ES-I3 (cell line): Measurements from ENCODE around the gene NOL9.

Experiments used
- H3K36me3 ChIP-seq: 2 replicates; pipeline ENCODE4 v1.6.1; 2013; ENCODE audit warnings: mild to moderate bottlenecking, low read length, control low read depth, moderate library complexity; ENCODE audit not compliant: insufficient read depth
- H3K4me1 ChIP-seq: 2 replicates; pipeline ENCODE4 v1.6.1; 2013; ENCODE audit warnings: mild to moderate bottlenecking, control low read depth, low read length; ENCODE audit not compliant: insufficient read depth
- H3K9ac ChIP-seq: 2 replicates; pipeline ENCODE4 v1.6.1; 2013; ENCODE audit warnings: low read depth, mild to moderate bottlenecking, low read length, moderate library complexity
- H3K9me3 ChIP-seq: 2 replicates; pipeline ENCODE4 v1.6.1; 2013; ENCODE audit warnings: mild to moderate bottlenecking, low read length, moderate library complexity; ENCODE audit not compliant: control insufficient read depth, insufficient read depth

The NOL9 gene

DNA sequence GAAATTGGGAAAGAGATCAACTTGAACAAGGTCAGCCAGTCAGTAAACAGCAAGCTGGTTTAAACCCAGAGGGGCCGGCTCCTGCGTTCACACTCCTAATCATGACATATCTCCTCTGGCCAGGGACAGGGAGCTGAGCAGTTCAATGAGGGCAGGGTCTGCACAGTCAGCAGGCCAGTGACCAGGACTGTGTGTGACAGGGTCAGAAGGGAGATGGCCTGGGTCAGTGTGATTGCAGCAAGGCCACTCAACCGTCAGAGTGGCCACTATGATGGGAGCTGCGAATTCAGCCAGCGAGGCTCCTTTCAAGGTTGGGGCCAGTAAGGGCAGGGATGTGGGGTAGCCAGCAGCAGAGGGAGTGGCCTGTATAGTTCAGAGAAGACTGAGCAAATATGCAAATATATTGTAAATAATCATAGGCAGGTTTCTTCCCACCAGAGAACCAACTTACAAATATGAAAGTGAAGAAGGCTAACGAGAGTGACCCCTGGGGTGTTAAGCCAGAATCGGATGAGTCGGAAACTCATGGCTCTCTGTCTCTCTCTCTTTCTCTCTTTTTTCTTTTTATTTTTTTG, 20.0 kb downstream of the NOL9 start:
- no peaks in the 10 kb centered on the region for H3K9me3 ChIP-seq
- H3K36me3 ChIP-seq = peaks cover 10% of the 10 kb centered on the region
- H3K9ac ChIP-seq = no peak overlapping the region
- H3K4me1 ChIP-seq = no peaks in the 10 kb centered on the region

DNA sequence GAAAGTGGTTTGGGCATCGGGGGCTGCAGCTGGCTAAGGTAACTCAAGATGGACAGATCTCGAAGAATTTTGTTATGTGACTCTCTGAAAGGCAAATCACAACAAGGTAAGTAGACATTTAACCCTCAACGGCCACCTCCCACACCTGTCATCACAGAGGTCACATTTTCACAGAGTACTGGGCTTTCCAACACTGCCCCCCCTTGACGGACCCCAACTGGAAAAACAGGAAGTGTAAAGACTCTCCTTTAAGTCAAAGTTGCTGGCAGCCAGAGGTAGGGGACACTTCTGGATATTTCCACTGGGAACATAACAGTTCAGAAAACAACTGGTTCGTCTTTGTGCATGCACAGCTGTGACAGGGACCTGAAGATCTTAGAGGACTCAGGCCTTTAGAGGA, 22.3 kb downstream of the NOL9 start:
- no peak overlapping the region for H3K9ac ChIP-seq
- H3K36me3 ChIP-seq = peaks cover 10% of the 10 kb centered on the region
- H3K9me3 ChIP-seq = no peaks in the 10 kb centered on the region
- no peaks in the 10 kb centered on the region for H3K4me1 ChIP-seq

DNA sequence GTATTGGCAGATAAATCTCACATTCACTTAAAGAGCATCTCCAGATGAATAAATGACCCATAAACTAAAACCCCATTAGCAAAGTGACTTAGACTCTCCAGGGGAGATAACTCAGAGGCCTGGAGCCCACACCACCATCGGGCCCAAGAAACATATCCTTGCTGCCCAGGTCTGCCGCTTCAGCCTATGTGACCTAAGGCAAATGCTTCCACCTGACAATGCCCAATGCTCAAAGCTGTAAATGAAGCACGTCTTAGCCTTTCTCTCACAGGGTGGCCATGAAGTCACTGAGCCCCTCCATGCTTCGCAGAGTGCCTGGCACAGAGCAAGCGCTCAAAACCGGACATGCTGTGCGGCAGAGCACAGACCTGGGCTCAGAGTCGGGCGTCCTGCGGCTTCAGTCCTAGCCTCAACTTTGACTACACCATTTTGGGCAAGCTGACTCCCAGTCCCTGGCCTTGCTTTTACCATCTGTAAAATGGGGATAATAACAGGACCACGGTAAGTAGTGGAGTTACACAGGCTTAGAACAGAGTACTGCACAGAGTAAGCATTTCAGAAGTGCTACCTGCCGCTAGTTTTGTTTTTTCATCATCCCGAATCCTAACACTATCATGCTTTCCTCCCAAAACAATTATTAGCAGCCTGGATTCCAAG, 23.7 kb downstream of the NOL9 start:
- peaks cover 21% of the 10 kb centered on the region for H3K36me3 ChIP-seq
- H3K4me1 ChIP-seq = no peaks in the 10 kb centered on the region

DNA sequence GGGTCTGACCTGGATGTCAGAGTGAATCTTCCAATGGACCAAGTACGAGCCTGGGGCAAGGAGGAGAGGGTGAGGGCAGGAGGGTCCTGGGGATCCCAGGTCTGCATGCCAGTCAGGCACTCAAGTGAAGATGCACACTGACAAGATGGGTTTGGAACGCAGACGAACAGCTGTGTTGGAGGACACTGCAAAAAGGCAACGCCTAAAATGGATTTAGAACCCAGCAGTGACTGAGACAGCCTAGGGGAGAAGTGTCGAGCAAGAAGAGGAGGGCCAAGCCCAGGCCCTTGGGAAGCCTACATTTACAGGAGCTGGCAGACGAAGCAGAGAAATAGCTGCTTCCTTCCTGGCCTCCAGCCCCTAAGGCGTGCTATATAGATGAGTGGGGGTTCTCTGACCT, 25.8 kb downstream of the NOL9 start:
- Histone ChIP-seq H3K9ac (no peak overlapping the region), H3K36me3 (peaks cover 20% of the 10 kb centered on the region), H3K9me3 (no peaks in the 10 kb centered on the region), H3K4me1 (peaks cover 5% of the 10 kb centered on the region; the same call in 1 of the 2 replicates)

More for the DNA sequence above, 23.7 kb downstream of the NOL9 start:
- H3K9me3 ChIP-seq = no peaks in the 10 kb centered on the region
- H3K9ac ChIP-seq = no peak overlapping the region

DNA sequence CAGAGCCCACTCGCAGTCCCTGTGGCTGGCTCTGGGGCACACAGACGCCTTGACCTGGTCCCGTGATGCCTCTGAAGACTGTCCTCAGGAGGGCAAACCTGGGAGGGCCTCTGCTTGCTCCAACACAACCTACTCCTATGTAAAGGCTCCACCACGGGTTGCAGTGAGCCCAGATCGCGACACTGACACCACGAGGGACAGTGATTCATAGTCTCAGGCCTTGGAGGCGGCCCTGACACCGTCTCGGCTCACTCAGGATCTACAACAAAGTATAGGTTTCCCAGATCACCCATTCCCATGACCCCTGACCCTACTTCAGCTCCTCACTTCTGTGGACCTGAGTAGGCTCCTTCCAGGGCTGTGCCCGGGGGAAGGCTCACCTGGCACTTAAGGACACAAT, 28.0 kb downstream of the NOL9 start:
- Histone ChIP-seq H3K36me3 (peaks cover 12% of the 10 kb centered on the region), H3K4me1 (peaks cover 8% of the 10 kb centered on the region; the same call in 1 of the 2 replicates), H3K9ac (no peak overlapping the region), H3K9me3 (no peaks in the 10 kb centered on the region)

DNA sequence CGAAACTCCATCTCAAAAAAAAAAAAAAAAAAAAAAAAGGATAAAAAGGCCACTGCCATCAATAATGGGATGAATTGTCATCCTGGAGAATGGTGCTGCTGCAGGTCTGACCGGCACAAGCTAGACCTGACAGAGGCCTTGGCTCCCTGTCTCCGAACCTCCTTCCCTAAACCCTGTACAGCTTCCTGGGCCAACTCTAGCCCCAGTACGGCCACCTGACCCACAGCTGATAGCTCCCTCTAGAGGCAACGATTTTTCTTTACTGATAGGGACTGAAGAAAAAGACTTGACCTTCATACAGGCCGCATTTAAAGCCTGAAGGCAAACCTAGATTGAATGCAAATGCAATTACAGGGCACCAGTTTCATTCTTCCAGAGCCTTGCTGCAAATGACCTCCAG, 30.7 kb downstream of the NOL9 start:
- Histone ChIP-seq H3K4me1 (peaks cover 29% of the 10 kb centered on the region), H3K9me3 (no peaks in the 10 kb centered on the region), H3K9ac (no peak overlapping the region), H3K36me3 (peaks cover 12% of the 10 kb centered on the region)

DNA sequence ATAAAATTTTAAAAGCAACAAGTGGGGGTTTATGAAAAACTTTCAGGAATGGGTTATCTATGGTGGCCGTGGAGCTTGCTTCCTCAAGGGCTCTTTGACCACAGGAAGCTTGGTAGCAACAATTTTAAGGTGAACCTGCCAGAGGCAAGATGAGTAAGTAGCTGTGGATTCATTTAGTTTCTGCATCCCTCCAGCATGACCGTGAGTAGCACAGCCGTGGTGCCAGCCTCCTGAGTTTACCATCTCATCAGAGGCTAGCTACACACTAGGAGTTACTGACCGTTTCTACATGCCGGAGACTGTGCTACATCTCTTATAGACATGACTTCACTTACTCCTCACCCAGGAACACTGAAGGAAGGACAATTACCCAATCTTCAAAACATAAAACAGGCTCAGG, 32.8 kb downstream of the NOL9 start:
- no peak overlapping the region for H3K9ac ChIP-seq
- peaks cover 9% of the 10 kb centered on the region; the same call in 1 of the 2 replicates for H3K36me3 ChIP-seq
- H3K4me1 ChIP-seq = peaks cover 34% of the 10 kb centered on the region

DNA sequence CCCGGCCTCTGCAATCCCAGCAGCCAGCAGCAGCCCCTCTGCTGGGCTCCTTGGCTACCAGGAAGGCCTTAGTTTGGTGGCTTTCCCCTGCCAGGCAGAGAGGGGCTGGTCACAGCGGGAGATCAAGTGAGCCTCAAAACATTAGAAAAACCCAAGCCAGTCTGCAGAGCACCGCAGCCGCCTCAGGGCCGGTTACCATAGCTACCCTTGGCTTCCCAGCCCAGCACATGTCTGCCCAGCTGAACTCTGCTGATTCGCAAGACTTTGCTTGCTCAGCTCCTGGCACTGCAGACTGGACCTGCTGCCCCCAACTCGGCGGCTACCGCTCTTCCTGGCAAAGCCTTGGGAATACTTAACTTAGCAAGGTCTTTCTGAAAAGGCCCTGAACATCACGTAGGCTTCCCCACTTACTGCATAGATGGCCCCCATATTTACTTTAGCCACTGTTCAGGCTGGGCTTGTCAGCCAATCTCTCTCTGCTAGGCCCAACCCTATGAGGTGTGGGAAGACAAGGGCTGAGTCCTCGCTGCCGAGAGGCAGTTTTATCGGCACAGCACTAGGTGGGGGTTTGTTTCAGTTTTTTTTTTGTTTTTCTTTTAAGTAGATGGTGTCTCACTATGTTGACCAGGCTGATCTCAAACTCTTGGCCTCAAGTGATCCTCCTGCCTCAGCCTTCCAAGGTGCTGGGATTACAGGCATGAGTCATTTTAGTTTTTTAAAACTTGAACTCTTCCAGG, 34.2 kb downstream of the NOL9 start:
- H3K9ac ChIP-seq = no peak overlapping the region
- no peaks in the 10 kb centered on the region for H3K9me3 ChIP-seq
- no peaks in the 10 kb centered on the region for H3K36me3 ChIP-seq
- H3K4me1 ChIP-seq = peaks cover 34% of the 10 kb centered on the region

More for the DNA sequence above, 32.8 kb downstream of the NOL9 start:
- no peaks in the 10 kb centered on the region for H3K9me3 ChIP-seq

DNA sequence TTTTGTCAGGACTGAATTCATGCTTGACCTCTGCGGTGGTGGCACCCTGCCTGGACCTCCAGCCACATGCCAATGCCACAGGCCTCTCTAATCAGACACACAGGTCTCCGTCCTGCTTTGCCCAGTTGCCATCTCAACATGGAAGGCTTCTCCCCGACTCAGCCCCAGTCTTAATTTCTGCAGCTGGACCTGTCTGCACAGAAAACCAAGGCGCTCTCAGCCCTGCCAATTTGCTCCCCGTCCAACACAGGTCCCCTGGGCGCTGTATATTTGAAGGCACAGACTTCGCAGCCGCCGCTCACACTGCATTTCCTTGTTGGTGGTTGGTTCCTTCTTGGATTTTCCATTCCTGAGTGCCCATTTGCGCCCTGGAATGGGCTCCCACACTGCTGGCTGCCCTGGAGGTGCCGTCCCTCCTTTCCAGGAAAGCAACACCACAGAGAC, 34.8 kb downstream of the NOL9 start:
- Histone ChIP-seq H3K4me1 (peaks cover 34% of the 10 kb centered on the region), H3K36me3 (no peaks in the 10 kb centered on the region), H3K9me3 (no peaks in the 10 kb centered on the region), H3K9ac (no peak overlapping the region)

DNA sequence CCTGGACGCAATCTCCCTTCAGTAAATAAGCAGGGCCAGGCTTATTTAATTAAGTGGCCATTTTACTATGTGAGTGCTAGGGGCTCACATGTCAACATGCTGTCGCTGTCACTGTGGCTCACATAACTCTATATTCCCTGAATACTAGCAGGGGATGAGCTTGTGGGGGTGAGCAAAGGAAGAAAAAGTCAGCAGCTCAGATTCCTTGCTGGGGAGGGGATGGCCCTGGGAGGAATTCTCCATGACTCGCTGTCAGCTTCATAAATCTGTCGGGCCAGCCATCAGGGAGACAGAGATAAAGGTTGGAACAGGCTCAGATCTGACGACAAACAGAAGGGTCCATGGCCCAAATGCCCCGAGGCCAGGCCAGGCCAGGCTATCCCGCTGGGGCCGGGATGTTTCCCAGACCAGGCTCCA, 36.9 kb downstream of the NOL9 start:
- no peak overlapping the region for H3K9ac ChIP-seq
- H3K9me3 ChIP-seq = no peaks in the 10 kb centered on the region
- peaks cover 28% of the 10 kb centered on the region for H3K4me1 ChIP-seq
- H3K36me3 ChIP-seq = no peaks in the 10 kb centered on the region

DNA sequence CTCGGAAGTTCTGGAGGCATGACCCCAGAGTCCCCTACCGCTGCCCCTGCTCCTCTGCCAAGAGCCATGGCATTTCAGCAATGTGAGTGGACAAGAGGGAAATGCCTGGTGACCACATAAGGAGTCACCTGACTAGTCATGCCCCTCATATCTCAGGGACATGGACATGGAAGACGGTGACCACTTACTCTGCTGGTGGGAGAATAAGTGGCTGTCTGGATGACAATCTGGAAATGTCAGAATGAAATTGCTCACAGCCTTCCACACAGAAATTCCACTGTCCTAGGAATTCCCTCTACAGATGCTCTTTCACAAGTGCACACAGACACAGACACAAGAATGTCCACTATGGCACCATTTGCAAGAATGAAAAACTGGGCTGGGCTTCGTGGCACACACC, 38.5 kb downstream of the NOL9 start:
- no peak overlapping the region for H3K9ac ChIP-seq
- H3K36me3 ChIP-seq = no peaks in the 10 kb centered on the region
- no peaks in the 10 kb centered on the region for H3K9me3 ChIP-seq
- H3K4me1 ChIP-seq = peaks cover 20% of the 10 kb centered on the region

DNA sequence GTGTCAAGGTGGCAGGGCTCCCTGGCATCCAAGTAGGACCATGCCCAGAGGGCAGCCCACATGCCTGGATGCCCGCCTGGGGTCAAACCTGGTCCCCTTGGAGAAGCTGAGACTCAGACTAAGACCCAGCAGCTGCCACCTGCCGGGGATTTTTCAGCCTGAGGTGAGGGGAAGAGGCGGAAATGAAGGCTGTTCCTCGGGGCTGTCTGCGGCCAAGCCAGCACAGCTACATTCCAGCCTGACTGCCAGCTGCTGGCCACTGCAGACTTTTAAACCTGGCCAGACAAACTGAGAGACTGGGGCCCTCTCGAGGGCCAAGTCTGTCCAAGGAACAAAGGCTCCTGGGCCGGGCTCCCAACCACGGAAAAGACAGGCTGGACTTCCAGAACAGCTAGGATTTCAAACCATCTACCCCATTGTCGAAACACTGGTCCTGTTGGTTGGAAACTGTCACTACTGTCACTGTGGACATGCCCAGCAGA, 41.0 kb downstream of the NOL9 start:
- H3K4me1 ChIP-seq = peaks cover 4% of the 10 kb centered on the region; the same call in 1 of the 2 replicates
- no peak overlapping the region for H3K9ac ChIP-seq
- no peaks in the 10 kb centered on the region for H3K9me3 ChIP-seq
- H3K36me3 ChIP-seq = no peaks in the 10 kb centered on the region

DNA sequence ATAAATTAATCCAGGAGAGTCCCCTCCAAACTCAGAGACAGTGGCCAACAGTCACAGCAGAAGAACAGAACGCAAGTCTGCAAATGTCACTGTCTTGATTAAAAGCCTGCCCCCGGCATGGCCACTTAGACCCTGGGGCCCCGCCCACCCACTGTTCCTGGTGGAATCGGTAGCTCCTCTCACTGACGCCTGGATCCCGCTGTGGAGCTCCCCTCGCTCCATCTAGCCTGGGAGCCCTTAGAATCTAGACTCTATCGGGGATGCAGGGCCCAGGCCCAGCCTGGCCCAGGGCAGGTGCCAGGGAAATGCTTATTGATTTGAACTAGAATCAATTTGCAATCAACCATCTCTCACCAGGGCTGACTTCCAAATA, 41.4 kb downstream of the NOL9 start:
- Histone ChIP-seq H3K36me3 (no peaks in the 10 kb centered on the region), H3K4me1 (peaks cover 4% of the 10 kb centered on the region; the same call in 1 of the 2 replicates), H3K9ac (no peak overlapping the region), H3K9me3 (no peaks in the 10 kb centered on the region)

DNA sequence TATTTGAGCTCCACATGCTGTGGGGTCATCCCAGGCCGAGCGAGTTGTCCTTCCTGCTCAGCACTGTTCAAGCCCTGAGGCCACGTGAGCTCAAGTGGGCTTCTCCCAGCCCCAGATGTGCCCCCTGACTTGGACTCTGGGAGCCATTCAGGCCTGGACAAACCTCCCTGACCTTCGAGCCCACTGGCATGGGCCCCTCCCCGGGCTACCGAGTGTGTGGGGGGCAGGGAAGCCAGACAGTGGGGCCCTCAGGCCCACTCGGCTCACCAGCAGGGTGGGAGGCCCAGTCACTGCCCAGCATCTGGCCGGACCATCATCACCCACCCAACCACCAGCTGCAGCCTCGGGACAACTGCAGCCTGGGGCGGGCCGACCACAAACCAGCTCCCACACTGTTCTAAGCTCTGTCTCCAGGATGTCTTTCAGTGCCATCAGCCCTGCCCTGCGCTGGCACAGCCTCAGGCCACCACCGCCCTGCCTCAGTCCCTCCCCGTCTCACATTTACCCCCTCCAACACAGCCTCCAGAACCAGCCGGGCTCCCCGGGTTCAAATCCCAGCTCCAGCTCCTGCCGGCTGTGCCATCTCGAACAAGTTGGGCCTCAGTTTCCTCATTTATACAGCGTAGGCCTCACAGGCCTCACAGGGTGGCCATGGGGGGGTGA, 41.9 kb downstream of the NOL9 start:
- Histone ChIP-seq H3K4me1 (peaks cover 2% of the 10 kb centered on the region; the same call in 1 of the 2 replicates), H3K9me3 (no peaks in the 10 kb centered on the region), H3K36me3 (no peaks in the 10 kb centered on the region), H3K9ac (no peak overlapping the region)
